ENCODE results near the gene ATP6V1A. TPM values are rescaled to one million over a fixed set of nuclear protein-coding genes. Genes with fewer than 3 reads are reported as not detected.

Gene ATP6V1A
- total RNA-seq, 1 experiment from 2014 or later: 96.4 TPM

- no peaks in the 10 kb centered on the region for H3K9me3 Mint-ChIP-seq (ENCODE audit: unreplicated experiment)
- no peak overlapping the region for H3K27ac Mint-ChIP-seq (ENCODE audit: unreplicated experiment)
- no peak overlapping the region for H3K4me3 ChIP-seq (ENCODE audit: low read depth, low read length)
- no peaks in the 10 kb centered on the region for H3K4me1 ChIP-seq
- no TSS peak for BruUV-seq (replicated peaks)
- intact Hi-C loops (cut with micrococcal nuclease; ENCODE audit: unreplicated experiment): no loop called here
- H3K4me1 Mint-ChIP-seq (ENCODE audit: low read depth, unreplicated experiment): no peaks in the 10 kb centered on the region
- CTCF ChIA-PET: interaction anchor here (1.6 kb wide), 1 partner anchor 20 kb away, joined by 16 read pairs; no protein-coding TSS in a partner anchor
- POLR2A ChIA-PET: interaction anchor here (0.5 to 0.6 kb wide), 2 partner anchors 20 to 21 kb away, joined by 3 to 4 read pairs; no protein-coding TSS in a partner anchor
- DNase-seq: no peak
- no peaks in the 10 kb centered on the region for H3K27me3 Mint-ChIP-seq (ENCODE audit: insufficient read depth, unreplicated experiment)
- H3K4me3 Mint-ChIP-seq (ENCODE audit: unreplicated experiment): no peak overlapping the region
- H3K9me3 ChIP-seq: no peaks in the 10 kb centered on the region
- TF ChIP-seq CTCF (IDR thresholded peaks at IDR 0.05; ENCODE audit: insufficient read depth in 1 of 2, low read depth in 1 of 2, low read length in 1 of 2, severe bottlenecking in 1 of 2, unreplicated experiment in 1 of 2): no peak
- H3K27me3 ChIP-seq (replicated peaks; ENCODE audit: control insufficient read depth, insufficient read depth, low read length): no peaks in the 10 kb centered on the region
- no peaks in the 10 kb centered on the region for H3K36me3 Mint-ChIP-seq (ENCODE audit: insufficient read depth, unreplicated experiment)
- H3K36me3 ChIP-seq (ENCODE audit: control insufficient read depth, insufficient read depth, low read length): no peaks in the 10 kb centered on the region
Measured at GRCh38 chr3:113764698-113765097, 17.9 kb downstream of the ATP6V1A start.

DNA sequence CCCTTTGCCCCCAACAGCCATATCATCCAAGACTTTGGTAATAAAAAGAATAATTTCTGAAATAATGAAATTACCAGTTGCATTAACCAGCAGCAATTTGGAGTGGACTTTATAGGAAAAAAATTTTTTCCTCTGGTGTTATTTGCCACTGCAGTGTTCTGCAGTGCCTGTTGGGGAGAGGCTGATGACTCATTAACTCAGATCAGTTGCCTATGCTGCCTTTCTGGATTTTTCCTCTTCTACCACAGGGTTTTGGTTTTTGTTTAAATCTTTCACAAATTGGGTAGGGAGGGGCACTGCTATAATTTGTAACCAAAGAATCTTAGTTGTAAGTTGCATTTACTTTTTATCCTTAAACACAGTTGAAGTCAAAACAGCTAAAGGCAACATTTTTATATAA lies 22.7 kb downstream of the ATP6V1A start:
- H3K9me3 Mint-ChIP-seq (ENCODE audit: unreplicated experiment): no peaks in the 10 kb centered on the region
- H3K36me3 ChIP-seq (ENCODE audit: control insufficient read depth, insufficient read depth, low read length): no peaks in the 10 kb centered on the region
- POLR2A ChIA-PET: no interaction called here
- no TSS peak for BruUV-seq (replicated peaks)
- H3K4me1 Mint-ChIP-seq (ENCODE audit: low read depth, unreplicated experiment): no peaks in the 10 kb centered on the region
- no peak overlapping the region for H3K27ac Mint-ChIP-seq (ENCODE audit: unreplicated experiment)
- no peaks in the 10 kb centered on the region for H3K4me1 ChIP-seq
- intact Hi-C loops (cut with micrococcal nuclease; ENCODE audit: unreplicated experiment): no loop called here
- H3K9me3 ChIP-seq: no peaks in the 10 kb centered on the region
- TF ChIP-seq CTCF (IDR thresholded peaks at IDR 0.05; ENCODE audit: insufficient read depth in 1 of 2, low read depth in 1 of 2, low read length in 1 of 2, severe bottlenecking in 1 of 2, unreplicated experiment in 1 of 2): no peak
- CTCF ChIA-PET: no interaction called here
- H3K27me3 ChIP-seq (replicated peaks; ENCODE audit: control insufficient read depth, insufficient read depth, low read length): no peaks in the 10 kb centered on the region
- no peaks in the 10 kb centered on the region for H3K36me3 Mint-ChIP-seq (ENCODE audit: insufficient read depth, unreplicated experiment)
- no peak overlapping the region for H3K4me3 Mint-ChIP-seq (ENCODE audit: unreplicated experiment)
- DNase-seq: no peak
- no peak overlapping the region for H3K4me3 ChIP-seq (ENCODE audit: low read depth, low read length)
- no peaks in the 10 kb centered on the region for H3K27me3 Mint-ChIP-seq (ENCODE audit: insufficient read depth, unreplicated experiment)

GRCh38 chr3:113771993-113772392 lies 25.2 kb downstream of the ATP6V1A start:
- Mint-ChIP-seq H3K27me3 (ENCODE audit: insufficient read depth, unreplicated experiment) (no peaks in the 10 kb centered on the region), H3K9me3 (ENCODE audit: unreplicated experiment) (no peaks in the 10 kb centered on the region), H3K27ac (ENCODE audit: unreplicated experiment) (no peak overlapping the region), H3K36me3 (ENCODE audit: insufficient read depth, unreplicated experiment) (no peaks in the 10 kb centered on the region), H3K4me3 (ENCODE audit: unreplicated experiment) (no peak overlapping the region), H3K4me1 (ENCODE audit: low read depth, unreplicated experiment) (peaks cover 7% of the 10 kb centered on the region)
- Histone ChIP-seq H3K4me3 (ENCODE audit: low read depth, low read length) (no peak overlapping the region), H3K4me1 (peaks cover 6% of the 10 kb centered on the region; the same call in 1 of the 2 replicates), H3K9me3 (no peaks in the 10 kb centered on the region), H3K27me3 (replicated peaks; ENCODE audit: control insufficient read depth, insufficient read depth, low read length) (no peaks in the 10 kb centered on the region), H3K36me3 (ENCODE audit: control insufficient read depth, insufficient read depth, low read length) (no peaks in the 10 kb centered on the region)
- ChIA-PET POLR2A (interaction anchor here (0.6 kb wide), 1 partner anchor 141 kb away, joined by 5 read pairs; no protein-coding TSS in a partner anchor), CTCF (interaction anchor here (0.7 kb wide), 1 partner anchor 34 kb away, joined by 3 read pairs; no protein-coding TSS in a partner anchor)
- no TSS peak for BruUV-seq (replicated peaks)
- TF ChIP-seq CTCF (IDR thresholded peaks at IDR 0.05; ENCODE audit: insufficient read depth in 1 of 2, low read depth in 1 of 2, low read length in 1 of 2, severe bottlenecking in 1 of 2, unreplicated experiment in 1 of 2): no peak
- intact Hi-C loops (cut with micrococcal nuclease; ENCODE audit: unreplicated experiment): no loop called here
- no peak for DNase-seq

Data from Caco-2 (cell line).